OCI-LY3 (cell line): ENCODE measurements around the gene RNF149.

Experiments
- H2AFZ ChIP-seq: fragments of 200-600, 300-600 bp; shearing (Covaris generic); 2 replicates; pipeline ENCODE4 v1.6.0; 2014; ENCODE audit warnings: antibody characterized with exemption, low read depth, low read length
- H3K27ac ChIP-seq: fragments of 200-600, 300-600 bp; sonication (generic); 2 replicates; pipeline ENCODE4 v1.5.1; 2014; ENCODE audit warnings: mild to moderate bottlenecking, low read length, moderate library complexity, mixed read lengths
- H3K27me3 ChIP-seq: fragments of 200-600, 300-600 bp; sonication (generic); 2 replicates; pipeline ENCODE4 v1.6.1; 2014; ENCODE audit warnings: low read depth, low read length, mixed read lengths
- H3K36me3 ChIP-seq: fragments of 200-600, 300-600 bp; sonication (generic); replicated peaks from 2 replicates; pipeline ENCODE3; 2014; ENCODE audit warnings: low read depth, low read length, mixed read lengths
- H3K4me1 ChIP-seq: fragments of 300-600, 200-600 bp; sonication (generic); 2 replicates; pipeline ENCODE4 v1.6.1; 2014; ENCODE audit warnings: low read length, mixed read lengths
- H3K4me2 ChIP-seq: fragments of 200-600, 300-600 bp; sonication (generic); 2 replicates; pipeline ENCODE4 v1.6.1; 2014; ENCODE audit warnings: low read length, mixed read lengths
- H3K4me3 ChIP-seq: fragments of 300-600, 200-600 bp; sonication (generic); 2 replicates; pipeline ENCODE4 v1.5.1; 2014; ENCODE audit warnings: antibody characterized with exemption, mild to moderate bottlenecking, low read length, moderate library complexity
- H3K79me2 ChIP-seq: fragments of 300-600, 200-600 bp; shearing (Covaris generic); 2 replicates; pipeline ENCODE4 v1.6.1; 2014; ENCODE audit warnings: mild to moderate bottlenecking, low read length, mixed read lengths
- H3K9ac ChIP-seq: fragments of 300-600, 200-600 bp; shearing (Covaris generic); 2 replicates; pipeline ENCODE4 v1.6.0; 2014; ENCODE audit warnings: mild to moderate bottlenecking, low read length, moderate library complexity
- H3K9me3 ChIP-seq: fragments of 200-600, 300-600 bp; shearing (Covaris generic); 2 replicates; pipeline ENCODE4 v1.6.1; 2014; ENCODE audit warnings: low read length, mixed read lengths; ENCODE audit not compliant: insufficient read depth
- H4K20me1 ChIP-seq: fragments of 200-600, 300-600 bp; sonication (generic); 2 replicates; pipeline ENCODE4 v1.6.1; 2016; ENCODE audit warnings: low read length, mixed read lengths; ENCODE audit not compliant: insufficient read depth
- EZH2phosphoT487 ChIP-seq: fragments of 200-600 bp; shearing (Covaris generic); IDR thresholded peaks from 2 replicates; pipeline ENCODE4 v1.6.1; 2018; ENCODE audit warnings: antibody characterized with exemption, mixed run types, low read depth
- TF ChIP-seq, protein P1 (sequence below): fragments of 200-600, 300-600 bp; sonication (generic); IDR thresholded peaks from 2 replicates; pipeline ENCODE4 v1.5.1; 2014; ENCODE audit warnings: antibody characterized with exemption, low read length, low read depth

Gene RNF149

DNA sequence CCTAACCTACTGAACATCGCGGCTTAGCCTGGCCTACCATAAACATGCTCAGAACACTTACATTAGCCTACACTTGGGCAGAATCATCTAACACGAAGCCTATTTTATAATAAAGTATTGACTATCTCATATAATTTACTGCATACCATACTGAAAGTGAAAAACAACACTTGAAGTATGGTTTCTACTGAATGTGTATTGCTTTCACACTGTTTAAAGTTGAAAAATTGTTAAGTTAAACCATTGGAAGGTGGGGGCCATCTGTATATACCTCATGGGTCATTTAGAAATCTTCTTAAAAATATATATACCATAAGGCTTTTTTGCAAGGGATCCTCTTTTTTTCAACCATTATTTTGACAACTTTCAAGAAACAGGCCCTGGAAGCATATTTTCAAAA, 16.5 kb downstream of the RNF149 start:
- no peaks in the 10 kb centered on the region for H3K27me3 ChIP-seq
- no peak overlapping the region for H3K4me3 ChIP-seq
- no peaks in the 10 kb centered on the region for H3K36me3 ChIP-seq
- no peak overlapping the region for H3K4me2 ChIP-seq
- H3K27ac ChIP-seq, result no peak overlapping the region
- H3K9ac ChIP-seq, result no peak overlapping the region
- TF ChIP-seq EZH2phosphoT487, result no peak
- TF ChIP-seq, protein P1, sequence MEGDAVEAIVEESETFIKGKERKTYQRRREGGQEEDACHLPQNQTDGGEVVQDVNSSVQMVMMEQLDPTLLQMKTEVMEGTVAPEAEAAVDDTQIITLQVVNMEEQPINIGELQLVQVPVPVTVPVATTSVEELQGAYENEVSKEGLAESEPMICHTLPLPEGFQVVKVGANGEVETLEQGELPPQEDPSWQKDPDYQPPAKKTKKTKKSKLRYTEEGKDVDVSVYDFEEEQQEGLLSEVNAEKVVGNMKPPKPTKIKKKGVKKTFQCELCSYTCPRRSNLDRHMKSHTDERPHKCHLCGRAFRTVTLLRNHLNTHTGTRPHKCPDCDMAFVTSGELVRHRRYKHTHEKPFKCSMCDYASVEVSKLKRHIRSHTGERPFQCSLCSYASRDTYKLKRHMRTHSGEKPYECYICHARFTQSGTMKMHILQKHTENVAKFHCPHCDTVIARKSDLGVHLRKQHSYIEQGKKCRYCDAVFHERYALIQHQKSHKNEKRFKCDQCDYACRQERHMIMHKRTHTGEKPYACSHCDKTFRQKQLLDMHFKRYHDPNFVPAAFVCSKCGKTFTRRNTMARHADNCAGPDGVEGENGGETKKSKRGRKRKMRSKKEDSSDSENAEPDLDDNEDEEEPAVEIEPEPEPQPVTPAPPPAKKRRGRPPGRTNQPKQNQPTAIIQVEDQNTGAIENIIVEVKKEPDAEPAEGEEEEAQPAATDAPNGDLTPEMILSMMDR, result no peak
- H3K79me2 ChIP-seq, result no peaks in the 10 kb centered on the region
- no peak overlapping the region for H2AFZ ChIP-seq
- H3K9me3 ChIP-seq, result no peaks in the 10 kb centered on the region
- no peaks in the 10 kb centered on the region for H4K20me1 ChIP-seq
- no peaks in the 10 kb centered on the region for H3K4me1 ChIP-seq

DNA sequence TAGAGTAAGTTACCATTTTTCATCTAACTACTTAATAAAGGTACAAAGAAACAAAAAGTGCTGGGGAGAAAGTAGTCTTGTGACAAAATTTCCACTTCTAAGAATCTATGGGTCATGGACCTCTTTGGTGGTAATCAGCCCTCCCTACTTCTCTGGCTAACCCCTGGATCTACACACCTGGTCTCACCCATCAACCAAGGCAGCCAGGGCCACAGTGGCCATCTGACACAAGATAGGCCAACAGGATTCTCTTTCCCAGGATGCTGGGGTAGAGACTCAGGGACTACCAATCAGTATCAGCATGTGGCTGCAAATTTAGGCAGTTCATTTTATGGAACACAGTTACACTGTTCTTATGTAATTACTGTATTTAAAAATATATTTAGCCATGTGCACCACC, 17.8 kb downstream of the RNF149 start:
- Histone ChIP-seq H3K4me1 (no peaks in the 10 kb centered on the region), H2AFZ (no peak overlapping the region), H3K4me3 (no peak overlapping the region), H3K27me3 (no peaks in the 10 kb centered on the region), H3K9ac (no peak overlapping the region), H3K79me2 (no peaks in the 10 kb centered on the region), H4K20me1 (no peaks in the 10 kb centered on the region), H3K36me3 (no peaks in the 10 kb centered on the region), H3K9me3 (no peaks in the 10 kb centered on the region), H3K27ac (no peak overlapping the region), H3K4me2 (no peak overlapping the region)
- TF ChIP-seq EZH2phosphoT487, result no peak
- TF ChIP-seq, protein P1, result no peak

DNA sequence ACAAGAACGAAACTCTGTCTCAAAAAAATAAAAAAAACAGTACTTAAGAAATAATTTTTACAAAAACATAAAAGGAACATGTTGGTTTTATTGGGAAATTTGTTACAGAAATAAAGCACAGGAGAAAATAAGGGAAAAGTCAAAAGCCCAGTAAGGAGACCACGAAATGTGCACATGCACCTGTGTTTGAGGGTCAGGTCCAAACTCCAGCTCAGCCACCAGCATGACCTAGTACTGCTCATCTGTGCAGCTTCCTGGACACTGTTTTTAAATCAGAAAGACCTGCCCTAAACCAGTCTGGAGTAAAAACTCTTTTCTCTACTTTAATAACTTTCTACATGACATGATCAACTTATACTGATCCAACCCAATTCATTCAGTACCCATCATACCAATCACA, 21.2 kb downstream of the RNF149 start:
- Histone ChIP-seq H3K79me2 (no peaks in the 10 kb centered on the region), H4K20me1 (no peaks in the 10 kb centered on the region), H3K36me3 (no peaks in the 10 kb centered on the region), H2AFZ (no peak overlapping the region), H3K9ac (no peak overlapping the region), H3K27me3 (peaks cover 15% of the 10 kb centered on the region), H3K4me2 (no peak overlapping the region), H3K4me1 (no peaks in the 10 kb centered on the region), H3K27ac (no peak overlapping the region), H3K9me3 (no peaks in the 10 kb centered on the region), H3K4me3 (no peak overlapping the region)
- no peak for TF ChIP-seq EZH2phosphoT487
- TF ChIP-seq, protein P1, result no peak

DNA sequence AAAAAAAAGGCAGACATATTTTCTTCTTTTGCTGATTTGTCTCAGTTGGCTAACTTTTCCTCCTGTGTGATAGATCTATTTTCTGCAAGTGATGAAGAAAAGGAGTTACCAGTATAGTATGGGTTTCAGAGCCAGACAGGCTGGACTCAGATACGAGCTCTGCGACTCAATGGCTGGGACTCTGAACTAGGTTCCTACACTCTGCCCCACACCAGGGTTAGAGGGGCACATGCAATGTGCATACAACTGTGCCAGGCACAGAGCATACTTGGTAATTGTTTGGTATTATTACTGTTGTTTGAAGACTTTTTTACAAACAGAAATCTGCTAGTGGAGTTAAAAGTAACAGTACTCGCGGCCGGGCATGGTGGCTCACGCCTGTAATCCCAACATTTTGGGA, 21.8 kb downstream of the RNF149 start:
- Histone ChIP-seq H3K27me3 (peaks cover 15% of the 10 kb centered on the region), H3K79me2 (no peaks in the 10 kb centered on the region), H3K4me2 (no peak overlapping the region), H2AFZ (no peak overlapping the region), H4K20me1 (no peaks in the 10 kb centered on the region), H3K9me3 (no peaks in the 10 kb centered on the region), H3K27ac (no peak overlapping the region), H3K4me3 (no peak overlapping the region), H3K9ac (no peak overlapping the region), H3K4me1 (no peaks in the 10 kb centered on the region), H3K36me3 (no peaks in the 10 kb centered on the region)
- no peak for TF ChIP-seq EZH2phosphoT487
- TF ChIP-seq, protein P1, result no peak
